ENCODE measurements around the gene AQP10.
"Not testable (repeated sequence)": the region's sequence is repeated elsewhere in the genome, so short reads cannot be mapped to it uniquely, and the experiment has no call there.

AQP10 gene

DNA sequence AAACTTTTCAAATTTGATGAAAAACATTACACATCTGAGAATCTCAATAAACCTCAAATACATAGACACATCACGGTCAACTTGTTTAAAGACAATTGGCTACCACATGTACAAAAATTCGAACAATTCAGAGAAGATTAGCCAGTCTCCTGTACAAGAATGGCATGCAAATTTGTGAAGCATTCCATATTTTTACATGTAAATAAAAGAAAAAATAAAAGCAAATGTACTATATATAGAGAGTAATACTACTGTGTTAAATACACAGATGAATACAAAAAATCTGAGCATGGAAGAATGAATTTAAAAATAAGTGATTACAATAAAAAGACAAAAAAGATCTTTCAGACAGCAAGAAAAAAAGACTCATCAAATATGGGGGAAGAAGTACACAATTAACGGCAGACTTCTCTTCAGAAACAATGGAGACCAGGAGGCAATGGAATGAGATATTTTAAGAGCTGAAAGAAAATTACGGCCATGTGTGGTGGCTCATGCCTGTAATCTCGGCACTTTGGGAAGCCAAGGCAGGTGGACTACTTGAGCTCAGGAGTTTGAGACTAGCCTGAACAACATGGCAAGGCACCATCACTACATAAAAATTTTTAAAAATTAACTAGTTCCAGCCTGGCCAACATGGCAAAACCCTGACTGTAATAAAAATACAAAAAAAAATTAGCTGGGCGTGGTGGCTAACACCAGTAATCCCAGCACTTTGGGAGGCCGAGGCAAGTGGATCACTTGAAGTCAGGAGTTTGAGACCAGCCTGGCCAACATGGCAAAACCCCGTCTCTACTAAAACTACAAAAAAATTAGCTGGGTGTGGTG, 25.3 kb upstream of the AQP10 start:
- FAIRE-seq, result no peak
- TF ChIP-seq, protein P1, sequence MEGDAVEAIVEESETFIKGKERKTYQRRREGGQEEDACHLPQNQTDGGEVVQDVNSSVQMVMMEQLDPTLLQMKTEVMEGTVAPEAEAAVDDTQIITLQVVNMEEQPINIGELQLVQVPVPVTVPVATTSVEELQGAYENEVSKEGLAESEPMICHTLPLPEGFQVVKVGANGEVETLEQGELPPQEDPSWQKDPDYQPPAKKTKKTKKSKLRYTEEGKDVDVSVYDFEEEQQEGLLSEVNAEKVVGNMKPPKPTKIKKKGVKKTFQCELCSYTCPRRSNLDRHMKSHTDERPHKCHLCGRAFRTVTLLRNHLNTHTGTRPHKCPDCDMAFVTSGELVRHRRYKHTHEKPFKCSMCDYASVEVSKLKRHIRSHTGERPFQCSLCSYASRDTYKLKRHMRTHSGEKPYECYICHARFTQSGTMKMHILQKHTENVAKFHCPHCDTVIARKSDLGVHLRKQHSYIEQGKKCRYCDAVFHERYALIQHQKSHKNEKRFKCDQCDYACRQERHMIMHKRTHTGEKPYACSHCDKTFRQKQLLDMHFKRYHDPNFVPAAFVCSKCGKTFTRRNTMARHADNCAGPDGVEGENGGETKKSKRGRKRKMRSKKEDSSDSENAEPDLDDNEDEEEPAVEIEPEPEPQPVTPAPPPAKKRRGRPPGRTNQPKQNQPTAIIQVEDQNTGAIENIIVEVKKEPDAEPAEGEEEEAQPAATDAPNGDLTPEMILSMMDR (IDR thresholded peaks at IDR 0.05; ENCODE audit: insufficient read depth, missing control alignments), result no peak
- no peak for DNase-seq (ENCODE audit: insufficient read length, low spot score)

DNA sequence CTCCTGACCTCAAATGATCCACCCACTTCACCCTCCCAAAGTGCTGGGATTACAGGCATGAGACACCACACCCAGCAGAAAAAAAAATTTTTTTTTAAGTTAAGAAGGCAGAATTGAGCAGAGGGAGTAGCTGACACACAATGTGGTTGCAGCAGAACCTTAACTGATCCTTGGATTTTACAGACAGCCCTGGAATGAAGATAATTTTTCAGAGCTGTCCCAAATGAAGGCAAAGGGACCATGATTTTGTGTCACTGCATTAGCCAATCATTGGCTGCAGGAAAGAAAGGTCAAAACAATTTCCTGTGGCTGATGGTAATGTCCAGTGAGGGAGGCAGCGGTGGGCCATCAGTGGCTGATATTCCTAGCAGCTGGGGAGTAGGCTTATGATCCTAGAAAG, 19.3 kb upstream of the AQP10 start:
- TF ChIP-seq, protein P1 (IDR thresholded peaks at IDR 0.05; ENCODE audit: insufficient read depth, missing control alignments), result no peak
- FAIRE-seq (no peak), DNase-seq (ENCODE audit: insufficient read length, low spot score) (no peak)

DNA sequence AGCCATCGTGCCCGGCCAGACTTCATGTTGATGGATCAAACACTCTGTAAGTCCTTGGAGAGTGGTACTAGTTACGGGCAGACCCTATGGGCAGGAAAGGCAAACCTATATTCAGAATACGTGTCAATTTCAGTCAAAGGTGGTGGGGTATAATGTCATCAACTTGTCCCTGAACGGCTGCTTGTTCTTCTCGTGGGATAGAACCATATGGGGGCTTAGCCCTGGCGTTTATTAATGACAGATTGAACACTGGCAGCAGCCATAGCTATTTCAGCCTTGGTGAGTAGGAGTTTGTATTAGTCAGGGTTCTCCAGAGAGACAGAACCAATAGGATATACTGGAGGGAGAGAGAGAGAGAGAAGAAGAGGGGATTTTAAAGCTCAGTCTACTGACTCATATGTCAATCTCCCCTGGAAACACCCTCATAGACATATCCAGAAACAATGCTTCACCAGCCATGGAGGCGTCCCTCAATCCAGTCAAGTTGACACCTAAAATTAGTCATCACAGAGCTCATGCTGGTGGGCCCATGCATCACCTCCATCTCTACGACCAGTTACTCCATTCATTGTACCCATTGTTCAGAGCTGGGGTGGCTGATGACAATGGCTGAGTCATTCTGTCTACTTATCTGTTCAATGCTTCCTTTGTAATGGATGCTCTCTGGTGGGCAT, 16.1 kb upstream of the AQP10 start:
- TF ChIP-seq, protein P1 (IDR thresholded peaks at IDR 0.05; ENCODE audit: insufficient read depth, missing control alignments), result no peak
- DNase-seq (ENCODE audit: insufficient read length, low spot score) (no peak), FAIRE-seq (no peak)

DNA sequence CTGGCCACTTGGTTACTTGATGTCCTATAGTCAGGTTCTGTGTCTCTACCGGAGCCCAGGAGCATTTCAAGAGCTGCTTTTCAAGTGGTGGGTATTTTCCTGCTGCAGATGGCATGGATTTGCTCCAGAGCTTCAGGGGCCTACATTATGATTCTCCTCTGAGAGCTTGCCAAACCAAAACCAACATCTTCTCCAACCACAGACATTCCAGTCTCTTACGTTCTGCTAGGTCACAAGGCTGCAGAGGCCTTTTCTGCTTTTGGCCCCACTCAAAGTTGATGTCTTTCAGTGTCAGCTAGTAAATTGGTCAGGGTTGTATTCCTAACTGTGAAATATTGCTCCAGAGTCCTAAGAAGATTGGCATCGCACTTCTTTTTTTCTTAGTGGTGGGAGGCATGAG, 14.7 kb upstream of the AQP10 start:
- TF ChIP-seq, protein P1 (IDR thresholded peaks at IDR 0.05; ENCODE audit: insufficient read depth, missing control alignments), result no peak
- FAIRE-seq, result no peak

DNA sequence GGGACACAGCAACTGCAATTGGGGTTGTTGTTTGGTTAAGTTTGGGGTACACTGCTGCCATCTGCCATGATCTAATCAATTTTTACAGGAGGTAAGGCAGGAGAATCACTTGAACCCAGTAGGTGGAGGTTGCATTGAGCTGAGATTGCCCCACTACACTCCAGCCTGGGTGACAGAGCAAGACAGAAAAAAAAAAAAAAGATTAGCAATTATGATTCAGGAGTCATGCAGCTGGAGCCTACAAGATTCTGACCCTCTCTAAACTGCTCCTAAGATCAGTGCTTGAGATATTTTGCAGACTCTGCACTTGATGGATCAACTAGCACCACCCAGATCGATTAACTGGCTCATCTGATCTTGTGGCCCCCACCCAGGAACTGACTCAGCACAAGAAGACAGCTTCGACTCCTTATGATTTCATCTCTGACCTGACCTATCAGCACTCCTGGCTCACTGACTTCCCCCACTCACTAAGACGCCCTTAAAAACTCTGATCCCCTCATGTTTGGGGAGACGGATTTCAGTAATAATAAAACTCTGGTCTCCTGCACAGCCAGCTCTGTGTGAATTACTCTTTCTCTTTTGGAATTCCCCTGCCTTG, 13.1 kb upstream of the AQP10 start:
- DNase-seq (ENCODE audit: insufficient read length, low spot score); FAIRE-seq: not testable (repeated sequence)

More for the DNA sequence above, 14.7 kb upstream of the AQP10 start:
- DNase-seq (ENCODE audit: insufficient read length, low spot score), result no peak

DNA sequence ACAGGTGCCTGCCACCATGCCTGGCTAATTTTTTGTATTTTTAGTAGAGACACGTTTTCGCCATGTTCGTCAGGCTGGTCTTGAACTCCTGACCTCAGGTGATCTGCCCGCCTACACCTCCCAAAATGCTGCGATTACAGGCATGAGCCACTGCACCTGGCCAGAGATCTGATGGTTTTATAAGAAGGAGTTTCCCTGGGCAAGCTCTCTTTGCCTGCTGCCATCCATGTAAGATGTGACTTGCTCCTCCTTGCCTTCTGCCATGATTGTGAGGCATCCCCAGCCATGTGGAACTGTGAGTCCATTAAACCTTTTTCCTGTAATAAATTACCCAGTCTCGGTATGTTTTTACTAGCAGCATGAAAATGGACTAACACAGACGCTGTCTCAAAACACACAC, 11.8 kb upstream of the AQP10 start:
- FAIRE-seq, result not testable (repeated sequence)

DNA sequence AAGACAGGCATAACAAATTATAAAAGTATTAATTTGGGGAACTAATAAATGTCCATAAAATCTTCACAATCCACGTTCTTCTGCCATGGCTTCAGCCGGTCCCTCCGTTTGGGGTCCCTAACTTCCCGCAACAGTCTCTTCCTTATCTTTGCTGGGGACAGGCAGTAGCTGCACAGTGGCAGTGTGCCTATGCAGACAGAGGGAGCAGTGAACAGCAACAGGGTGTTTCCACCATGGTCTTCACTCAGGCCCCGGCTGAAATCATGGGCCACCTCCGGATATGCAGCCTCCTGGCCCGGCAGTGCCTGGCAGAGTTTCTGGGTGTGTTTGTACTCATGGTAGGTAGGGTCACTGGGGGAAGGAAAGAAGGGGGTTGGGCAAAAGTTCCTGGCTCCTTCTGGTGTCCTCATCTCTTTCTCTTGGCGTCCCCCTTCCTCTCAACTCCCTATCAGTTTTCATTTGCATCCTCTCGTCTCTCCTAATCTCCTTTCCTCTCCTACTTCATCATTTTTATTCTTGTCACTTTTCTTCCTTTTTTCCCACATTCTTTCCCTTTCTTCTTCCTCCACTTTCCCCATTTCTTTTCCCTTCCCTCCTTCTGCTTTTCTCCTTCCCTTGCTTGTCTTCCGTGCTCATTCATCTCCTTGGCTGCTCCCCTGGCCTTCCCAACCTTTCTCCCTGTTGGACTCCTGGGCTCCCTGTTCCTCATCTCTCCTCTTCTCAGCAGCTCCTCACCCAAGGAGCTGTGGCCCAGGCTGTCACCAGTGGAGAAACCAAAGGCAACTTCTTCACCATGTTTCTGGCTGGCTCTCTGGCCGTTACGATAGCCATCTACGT, 8.4 kb upstream of the AQP10 start:
- not testable (repeated sequence) for FAIRE-seq; DNase-seq (ENCODE audit: insufficient read length, low spot score)

More for the DNA sequence above, 11.8 kb upstream of the AQP10 start:
- not testable (repeated sequence) for DNase-seq (ENCODE audit: insufficient read length, low spot score)

DNA sequence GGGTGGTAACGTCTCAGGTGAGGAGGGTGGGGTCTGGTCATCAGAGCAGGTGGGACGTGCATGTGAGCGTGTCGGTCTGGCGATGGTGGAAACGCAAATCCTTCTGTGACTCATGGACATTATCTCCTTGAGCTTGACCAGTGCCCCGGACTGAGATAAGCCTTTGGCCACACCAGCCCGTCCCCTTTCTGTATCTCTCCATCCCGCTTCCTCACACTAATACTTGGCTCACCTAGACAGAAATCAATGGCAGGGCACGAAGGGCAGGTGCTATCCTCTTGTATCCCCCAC, 7.9 kb upstream of the AQP10 start:
- TF ChIP-seq, protein P1 (IDR thresholded peaks at IDR 0.05; ENCODE audit: insufficient read depth, missing control alignments), result no peak
- no peak for FAIRE-seq
- no peak for DNase-seq (ENCODE audit: insufficient read length, low spot score)

DNA sequence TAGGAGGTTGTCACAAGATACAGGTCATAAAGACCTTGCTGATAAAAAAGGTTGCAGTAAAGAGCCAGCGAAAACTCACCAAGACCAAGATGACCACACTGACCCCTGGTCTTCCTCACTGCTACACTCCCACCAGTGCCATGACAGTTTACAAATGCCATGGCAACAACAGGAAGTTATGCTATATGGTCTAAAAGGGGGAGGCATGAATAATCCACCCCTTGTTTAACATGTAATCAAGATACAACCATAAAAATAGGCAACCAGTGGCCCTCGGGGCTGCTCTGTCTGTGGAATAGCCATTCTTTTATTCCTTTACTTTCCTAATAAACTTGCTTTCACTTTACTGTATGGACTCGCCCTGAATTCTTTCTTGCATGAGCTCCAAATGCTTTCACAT, 6.7 kb upstream of the AQP10 start:
- FAIRE-seq; DNase-seq (ENCODE audit: insufficient read length, low spot score): not testable (repeated sequence)

All from D721Med (cell line).